Measurements from ENCODE around the gene MPHOSPH8. TPM values are rescaled to one million over a fixed set of nuclear protein-coding genes. Genes with fewer than 3 reads are reported as not detected.

Gene MPHOSPH8
- total RNA-seq, 6 experiments from 2014 or later = 19.2 to 23.7 (median 20.7) TPM

DNA sequence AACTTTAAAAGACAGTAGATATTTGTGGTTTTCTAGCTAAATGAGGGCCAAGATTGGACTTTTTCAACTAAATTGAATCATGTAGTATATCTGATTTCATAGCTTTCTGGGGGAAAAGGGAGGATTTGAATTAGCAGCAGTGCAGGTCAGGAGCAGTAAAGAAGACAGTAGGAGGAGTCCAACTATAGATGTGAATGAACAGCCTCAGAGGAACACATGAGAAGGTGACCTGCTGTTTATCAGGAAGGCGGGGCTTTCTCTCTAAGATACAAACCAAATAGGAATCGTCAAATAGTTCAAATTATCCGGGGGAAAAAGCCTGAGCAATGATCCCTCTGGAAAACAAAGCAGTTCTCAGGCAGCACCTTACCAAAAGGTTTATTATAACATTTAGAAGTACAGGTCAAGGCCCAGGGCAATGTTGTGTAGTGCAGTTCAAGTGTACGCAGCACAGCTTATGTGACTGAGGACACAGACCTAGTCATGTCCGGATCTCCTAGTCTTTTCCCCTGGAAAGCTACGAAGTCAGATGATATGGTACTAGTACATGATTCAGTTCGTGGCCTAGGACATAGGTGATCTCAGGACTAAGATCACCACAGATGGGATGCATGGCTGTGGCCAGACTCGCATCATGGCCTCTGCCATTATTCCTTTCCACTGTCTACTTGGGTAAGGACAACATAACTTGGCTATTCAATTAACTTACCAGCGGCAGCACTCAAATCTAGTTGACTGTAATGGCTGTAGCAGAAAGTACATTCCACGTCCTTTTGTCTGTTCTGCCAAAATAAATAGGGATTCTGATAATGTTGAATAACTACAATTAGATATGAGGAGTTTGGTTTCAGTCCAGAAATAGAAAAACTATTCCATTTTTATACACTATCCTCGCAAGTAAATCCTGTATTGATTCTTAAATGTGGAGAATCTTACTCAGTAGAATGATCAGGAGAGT lies 40.3 kb downstream of the MPHOSPH8 start:
- Mint-ChIP-seq H3K36me3 (ENCODE audit: low read depth) (peaks cover 42% of the 10 kb centered on the region), H3K4me1 (ENCODE audit: low read depth) (peaks cover 13% of the 10 kb centered on the region), H3K27me3 (ENCODE audit: insufficient read depth) (peaks cover 3% of the 10 kb centered on the region), H3K27ac (no peak overlapping the region; the same call in 1 of the 2 replicates), H3K9me3 (no peaks in the 10 kb centered on the region), H3K4me3 (no peak overlapping the region)
- TF ChIP-seq, protein P1, sequence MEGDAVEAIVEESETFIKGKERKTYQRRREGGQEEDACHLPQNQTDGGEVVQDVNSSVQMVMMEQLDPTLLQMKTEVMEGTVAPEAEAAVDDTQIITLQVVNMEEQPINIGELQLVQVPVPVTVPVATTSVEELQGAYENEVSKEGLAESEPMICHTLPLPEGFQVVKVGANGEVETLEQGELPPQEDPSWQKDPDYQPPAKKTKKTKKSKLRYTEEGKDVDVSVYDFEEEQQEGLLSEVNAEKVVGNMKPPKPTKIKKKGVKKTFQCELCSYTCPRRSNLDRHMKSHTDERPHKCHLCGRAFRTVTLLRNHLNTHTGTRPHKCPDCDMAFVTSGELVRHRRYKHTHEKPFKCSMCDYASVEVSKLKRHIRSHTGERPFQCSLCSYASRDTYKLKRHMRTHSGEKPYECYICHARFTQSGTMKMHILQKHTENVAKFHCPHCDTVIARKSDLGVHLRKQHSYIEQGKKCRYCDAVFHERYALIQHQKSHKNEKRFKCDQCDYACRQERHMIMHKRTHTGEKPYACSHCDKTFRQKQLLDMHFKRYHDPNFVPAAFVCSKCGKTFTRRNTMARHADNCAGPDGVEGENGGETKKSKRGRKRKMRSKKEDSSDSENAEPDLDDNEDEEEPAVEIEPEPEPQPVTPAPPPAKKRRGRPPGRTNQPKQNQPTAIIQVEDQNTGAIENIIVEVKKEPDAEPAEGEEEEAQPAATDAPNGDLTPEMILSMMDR (IDR thresholded peaks at IDR 0.05) = no peak
- DNase-seq = no peak

DNA sequence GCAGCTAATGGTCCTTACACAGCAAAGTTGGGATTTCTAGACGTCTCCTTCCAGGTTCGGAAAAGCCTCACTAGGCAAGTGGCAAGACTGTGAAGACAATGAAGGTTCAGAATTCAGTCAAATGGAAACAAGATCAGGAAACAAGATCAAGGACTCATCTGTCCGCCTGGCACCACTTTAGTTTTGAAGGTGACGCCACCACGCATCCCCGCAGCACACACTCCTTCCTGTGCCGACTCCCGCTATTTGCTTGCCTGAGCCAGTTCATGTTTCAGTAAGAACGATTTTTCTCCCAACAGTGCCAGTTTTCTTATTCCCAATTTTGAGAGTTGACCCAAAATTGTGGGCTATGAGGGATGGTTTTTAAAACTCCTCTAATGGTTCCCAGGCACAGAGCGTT lies 41.4 kb downstream of the MPHOSPH8 start:
- H3K4me3 Mint-ChIP-seq = no peak overlapping the region
- H3K27ac Mint-ChIP-seq = no peak overlapping the region

DNA sequence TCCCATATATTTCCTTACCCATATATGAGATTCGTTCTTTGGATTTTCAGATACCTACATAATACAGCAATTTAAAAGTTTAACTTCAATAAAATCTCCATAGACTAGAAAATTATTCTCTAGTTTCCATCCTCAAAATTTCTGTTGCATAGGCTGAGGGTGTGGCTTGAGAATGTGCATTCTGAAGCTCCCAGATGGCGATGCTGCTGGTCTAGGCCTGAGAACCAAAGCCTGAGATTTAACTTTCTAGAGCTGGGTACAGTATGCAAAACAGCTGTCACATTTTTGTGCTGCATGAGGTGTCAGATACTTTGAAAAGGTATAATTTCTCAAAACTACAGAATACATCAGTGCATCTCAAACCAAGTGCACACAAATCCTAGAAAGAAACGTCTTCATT lies 42.7 kb downstream of the MPHOSPH8 start:
- H3K27ac Mint-ChIP-seq = peak overlapping the region; percentile 59
- TF ChIP-seq, protein P1 (IDR thresholded peaks at IDR 0.05) = no peak

More for the DNA sequence above, 41.4 kb downstream of the MPHOSPH8 start:
- Mint-ChIP-seq H3K4me1 (ENCODE audit: low read depth) (peaks cover 13% of the 10 kb centered on the region), H3K27me3 (ENCODE audit: insufficient read depth) (peaks cover 3% of the 10 kb centered on the region; the same call in 1 of the 2 replicates), H3K36me3 (ENCODE audit: low read depth) (peaks cover 43% of the 10 kb centered on the region), H3K9me3 (no peaks in the 10 kb centered on the region)
- no peak for DNase-seq
- TF ChIP-seq, protein P1 (IDR thresholded peaks at IDR 0.05) = no peak

DNA sequence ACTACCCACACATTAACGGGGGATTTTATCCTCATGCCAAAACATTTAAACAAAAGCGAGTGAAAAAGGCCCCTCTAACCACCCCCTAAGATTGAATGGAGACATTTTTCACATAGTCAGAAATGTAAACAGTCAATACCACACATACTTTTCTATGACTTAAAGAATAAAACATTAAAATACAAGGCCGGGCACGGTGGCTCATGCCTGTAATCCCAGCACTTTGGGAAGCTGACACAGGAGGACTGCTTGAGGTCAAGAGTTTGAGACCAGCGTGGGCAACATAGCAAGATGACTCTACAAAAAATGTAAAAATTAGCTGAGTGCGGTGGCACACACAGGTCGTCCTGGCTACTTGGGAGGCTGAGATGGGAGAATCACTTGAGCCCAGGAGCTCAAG lies 47.3 kb downstream of the MPHOSPH8 start:
- Mint-ChIP-seq H3K4me3 (no peak overlapping the region), H3K4me1 (ENCODE audit: low read depth) (peaks cover 37% of the 10 kb centered on the region), H3K9me3 (no peaks in the 10 kb centered on the region), H3K27me3 (ENCODE audit: insufficient read depth) (peaks cover 3% of the 10 kb centered on the region; the same call in 1 of the 2 replicates), H3K27ac (peak overlapping the region; percentile 30; the same call in 1 of the 2 replicates), H3K36me3 (ENCODE audit: low read depth) (peaks cover 22% of the 10 kb centered on the region)
- TF ChIP-seq, protein P1 (IDR thresholded peaks at IDR 0.05) = no peak
- no peak for DNase-seq

More for the DNA sequence above, 42.7 kb downstream of the MPHOSPH8 start:
- Mint-ChIP-seq H3K27me3 (ENCODE audit: insufficient read depth) (peaks cover 3% of the 10 kb centered on the region; the same call in 1 of the 2 replicates), H3K9me3 (no peaks in the 10 kb centered on the region), H3K4me3 (no peak overlapping the region), H3K4me1 (ENCODE audit: low read depth) (peaks cover 23% of the 10 kb centered on the region), H3K36me3 (ENCODE audit: low read depth) (peaks cover 43% of the 10 kb centered on the region)
- no peak for DNase-seq

DNA sequence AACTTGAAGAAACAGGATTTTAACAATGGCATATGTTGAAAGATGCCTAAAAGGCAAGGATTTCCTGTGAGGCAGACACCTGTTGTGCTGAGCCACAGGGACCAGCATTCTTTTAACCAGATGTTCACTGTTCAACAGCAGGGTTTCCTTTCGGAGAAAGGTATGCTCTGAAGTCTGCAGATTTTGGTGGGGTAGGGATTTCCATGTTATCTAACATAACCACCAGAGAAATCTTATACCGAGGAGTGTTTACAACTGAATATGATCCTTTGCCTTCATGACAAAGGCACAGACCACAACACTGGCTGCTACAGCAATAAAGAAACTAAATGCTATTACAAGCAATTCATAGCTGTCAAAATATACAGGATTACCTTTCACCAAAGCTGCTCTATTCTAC lies 48.1 kb downstream of the MPHOSPH8 start:
- Mint-ChIP-seq H3K36me3 (ENCODE audit: low read depth) (peaks cover 15% of the 10 kb centered on the region), H3K9me3 (no peaks in the 10 kb centered on the region), H3K4me3 (no peak overlapping the region), H3K27ac (no peak overlapping the region), H3K27me3 (ENCODE audit: insufficient read depth) (peaks cover 3% of the 10 kb centered on the region; the same call in 1 of the 2 replicates), H3K4me1 (ENCODE audit: low read depth) (peaks cover 37% of the 10 kb centered on the region)
- TF ChIP-seq, protein P1 (IDR thresholded peaks at IDR 0.05) = no peak
- DNase-seq = no peak

Measured in HFFc6 (cell line).